ENCODE results near the gene SPNS3. TPM values are rescaled to one million over a fixed set of nuclear protein-coding genes. Genes with fewer than 3 reads are reported as not detected.

SPNS3 gene
- total RNA-seq, 1 experiment from 2014 or later = 0.37 TPM

GRCh38 chr17:4460661-4461060, 26.9 kb downstream of the SPNS3 start:
- Histone ChIP-seq H3K4me3 (replicated peaks in 1 of 2; ENCODE audit: low read depth in 1 of 2, low read length in 2 of 2) (no peak overlapping the region), H3K9ac (ENCODE audit: low read length) (no peak overlapping the region), H3K36me3 (ENCODE audit: control insufficient read depth in 1 of 2, insufficient read depth in 2 of 2, low read length in 2 of 2) (no peaks in the 10 kb centered on the region), H3K9me3 (ENCODE audit: control insufficient read depth in 1 of 2, insufficient read depth in 1 of 2, low read depth in 1 of 2, low read length in 2 of 2) (peaks cover 4% of the 10 kb centered on the region in 2 experiments; a peak in 2 of 4 replicates), H4K20me1 (ENCODE audit: insufficient read depth) (no peaks in the 10 kb centered on the region), H3K79me2 (ENCODE audit: insufficient read depth, low read length) (no peaks in the 10 kb centered on the region), H3K27ac (ENCODE audit: low read depth, low read length) (no peak overlapping the region), H3K4me2 (ENCODE audit: low read length) (no peak overlapping the region), H3K9me2 (ENCODE audit: insufficient read depth) (no peaks in the 10 kb centered on the region), H2AFZ (ENCODE audit: low read depth, low read length, poor library complexity, severe bottlenecking) (no peak overlapping the region), H3K4me1 (ENCODE audit: control insufficient read depth in 1 of 2, insufficient read depth in 2 of 2, low read length in 2 of 2) (no peaks in the 10 kb centered on the region), H3K27me3 (ENCODE audit: insufficient read depth, low read length) (no peaks in the 10 kb centered on the region)
- ATAC-seq (no peak), DNase-seq (ENCODE audit: low read depth, low spot score) (no peak)
- ChIA-PET CTCF (no interaction called here), RAD21 (ENCODE audit: low non-redundant PET in 1 of 2, low total read pairs in 2 of 2, uncharacterized antibody in 2 of 2, unreplicated experiment in 2 of 2) (no interaction called here), POLR2A (no interaction called here)
- intact Hi-C loops (cut with micrococcal nuclease) = no loop called here
- BruUV-seq (replicated peaks) = no TSS peak
- TF ChIP-seq SP1 (IDR thresholded peaks at IDR 0.05; ENCODE audit: low read depth) (no peak), ZFX (IDR thresholded peaks at IDR 0.05) (no peak), SIN3A (IDR thresholded peaks at IDR 0.05; ENCODE audit: low read depth) (no peak), TCF7L2 (IDR thresholded peaks at IDR 0.05; ENCODE audit: borderline replicate concordance, extremely low read depth, insufficient read depth, insufficient read length) (no peak), YY1 (IDR thresholded peaks at IDR 0.05; ENCODE audit: extremely low read depth, insufficient replicate concordance, low read depth, low read length) (no peak), CEBPB (IDR thresholded peaks at IDR 0.05; ENCODE audit: low read depth) (no peak), ELF1 (IDR thresholded peaks at IDR 0.05; ENCODE audit: borderline replicate concordance, low read depth) (no peak), SRF (IDR thresholded peaks at IDR 0.05; ENCODE audit: low read depth) (no peak), JUND (IDR thresholded peaks at IDR 0.05) (no peak), REST (IDR thresholded peaks at IDR 0.05; ENCODE audit: low read depth) (no peak), POLR2AphosphoS5 (IDR thresholded peaks at IDR 0.05; ENCODE audit: low read depth, low read length) (no peak), RAD21 (IDR thresholded peaks at IDR 0.05; ENCODE audit: low read depth) (no peak), CTCF (IDR thresholded peaks at IDR 0.05 in 2 of 3, conservative IDR thresholded peaks at IDR 0.05 in 1 of 3; ENCODE audit: borderline replicate concordance in 1 of 3, insufficient read depth in 1 of 3, low read depth in 2 of 3, low read length in 2 of 3) (no peak)

All from HCT116 (cell line).